ENCODE data around the gene PNMA8B. TPM values are rescaled to one million over a fixed set of nuclear protein-coding genes. Genes with fewer than 3 reads are reported as not detected.

The PNMA8B gene
- total RNA-seq, 1 donor from 2014 or later, result 2.5 TPM

DNA sequence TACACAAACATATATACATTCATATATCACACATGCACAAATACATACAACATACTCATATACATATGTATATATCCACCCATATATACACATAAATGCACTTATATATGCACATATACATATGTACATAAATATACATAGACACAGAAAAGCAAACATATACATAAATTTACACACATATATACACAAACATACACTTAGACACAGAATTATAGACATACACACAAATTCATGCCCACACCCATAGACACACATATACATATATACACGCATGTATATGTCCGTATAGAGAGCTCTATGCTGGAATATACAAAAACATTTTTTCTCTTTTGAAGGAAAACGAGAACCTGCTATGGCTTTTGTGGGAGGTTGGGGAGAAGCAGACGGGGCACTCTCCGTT, 44.9 kb downstream of the PNMA8B start:
- Mint-ChIP-seq H3K4me3 (ENCODE audit: unreplicated experiment) (no peak overlapping the region), H3K27me3 (ENCODE audit: unreplicated experiment) (no peaks in the 10 kb centered on the region), H3K27ac (ENCODE audit: unreplicated experiment) (no peak overlapping the region), H3K9me3 (ENCODE audit: unreplicated experiment) (peaks cover 7% of the 10 kb centered on the region), H3K4me1 (ENCODE audit: unreplicated experiment) (no peaks in the 10 kb centered on the region), H3K36me3 (ENCODE audit: unreplicated experiment) (peaks cover 3% of the 10 kb centered on the region)
- DNase-seq (ENCODE audit: extremely low spot score, unreplicated experiment), result no peak
- TF ChIP-seq CTCF (IDR thresholded peaks at IDR 0.05), result no peak

GRCh38 chr19:46449228-46449627, 46.4 kb downstream of the PNMA8B start:
- Mint-ChIP-seq H3K4me3 (ENCODE audit: unreplicated experiment) (no peak overlapping the region), H3K27ac (ENCODE audit: unreplicated experiment) (no peak overlapping the region), H3K4me1 (ENCODE audit: unreplicated experiment) (no peaks in the 10 kb centered on the region), H3K27me3 (ENCODE audit: unreplicated experiment) (no peaks in the 10 kb centered on the region), H3K9me3 (ENCODE audit: unreplicated experiment) (peaks cover 7% of the 10 kb centered on the region), H3K36me3 (ENCODE audit: unreplicated experiment) (peaks cover 3% of the 10 kb centered on the region)
- no peak for TF ChIP-seq CTCF (IDR thresholded peaks at IDR 0.05)
- no peak for DNase-seq (ENCODE audit: extremely low spot score, unreplicated experiment)

GRCh38 chr19:46448601-46449000, 47.1 kb downstream of the PNMA8B start:
- H3K27me3 Mint-ChIP-seq (ENCODE audit: unreplicated experiment), result no peaks in the 10 kb centered on the region

GRCh38 chr19:46447824-46448223, 47.8 kb downstream of the PNMA8B start:
- no peak for DNase-seq (ENCODE audit: extremely low spot score, unreplicated experiment)
- Mint-ChIP-seq H3K9me3 (ENCODE audit: unreplicated experiment) (peaks cover 7% of the 10 kb centered on the region), H3K4me1 (ENCODE audit: unreplicated experiment) (peaks cover 5% of the 10 kb centered on the region)

More at GRCh38 chr19:46448601-46449000, 47.1 kb downstream of the PNMA8B start:
- Mint-ChIP-seq H3K36me3 (ENCODE audit: unreplicated experiment) (peaks cover 3% of the 10 kb centered on the region), H3K27ac (ENCODE audit: unreplicated experiment) (no peak overlapping the region), H3K9me3 (ENCODE audit: unreplicated experiment) (peaks cover 7% of the 10 kb centered on the region), H3K4me3 (ENCODE audit: unreplicated experiment) (no peak overlapping the region), H3K4me1 (ENCODE audit: unreplicated experiment) (no peaks in the 10 kb centered on the region)
- no peak for DNase-seq (ENCODE audit: extremely low spot score, unreplicated experiment)
- no peak for TF ChIP-seq CTCF (IDR thresholded peaks at IDR 0.05)

GRCh38 chr19:46447006-46447405, 48.7 kb downstream of the PNMA8B start:
- Mint-ChIP-seq H3K27ac (ENCODE audit: unreplicated experiment) (no peak overlapping the region), H3K4me3 (ENCODE audit: unreplicated experiment) (no peak overlapping the region), H3K4me1 (ENCODE audit: unreplicated experiment) (peaks cover 5% of the 10 kb centered on the region), H3K27me3 (ENCODE audit: unreplicated experiment) (no peaks in the 10 kb centered on the region), H3K9me3 (ENCODE audit: unreplicated experiment) (peaks cover 7% of the 10 kb centered on the region), H3K36me3 (ENCODE audit: unreplicated experiment) (peaks cover 3% of the 10 kb centered on the region)
- TF ChIP-seq CTCF (IDR thresholded peaks at IDR 0.05), result no peak
- no peak for DNase-seq (ENCODE audit: extremely low spot score, unreplicated experiment)

More at GRCh38 chr19:46447824-46448223, 47.8 kb downstream of the PNMA8B start:
- Mint-ChIP-seq H3K4me3 (ENCODE audit: unreplicated experiment) (no peak overlapping the region), H3K27me3 (ENCODE audit: unreplicated experiment) (no peaks in the 10 kb centered on the region), H3K36me3 (ENCODE audit: unreplicated experiment) (peaks cover 3% of the 10 kb centered on the region), H3K27ac (ENCODE audit: unreplicated experiment) (no peak overlapping the region)
- no peak for TF ChIP-seq CTCF (IDR thresholded peaks at IDR 0.05)
